CD4-positive, CD25-positive, alpha-beta regulatory T cell (primary cell): Measurements from ENCODE around the gene MPG. TPM values are rescaled to one million over a fixed set of nuclear protein-coding genes. Genes with fewer than 3 reads are reported as not detected.
"Not testable (repeated sequence)": the region's sequence is repeated elsewhere in the genome, so short reads cannot be mapped to it uniquely, and the experiment has no call there.

ENCODE experiments used
- ATAC-seq, 2 donors: fragments of 150-1000 bp; cut with Tn5 transposase; one replicate each; pipeline ENCODE4 v1.10.0; 2021; ENCODE audit warnings: low read depth in 2 of 2, moderate number of reproducible peaks in 2 of 2, moderate library complexity in 1 of 2
- DNase-seq, 3 donors: peaks; one replicate each; pipeline versions ENCODE4 v3.0.0 to v3.0.0-alpha.2; 2012 to 2022; ENCODE audit warnings: mixed read lengths in 1 of 3
- H3K27ac ChIP-seq: one replicate; pipeline ENCODE4 v1.7.0; 2013; ENCODE audit warnings: mild to moderate bottlenecking, low read length; ENCODE audit not compliant: insufficient read depth, poor library complexity, severe bottlenecking
- H3K27me3 ChIP-seq: one replicate; pipeline ENCODE4 v1.7.0; 2013; ENCODE audit warnings: low read length; ENCODE audit not compliant: control insufficient read depth, insufficient read depth
- H3K36me3 ChIP-seq: one replicate; pipeline ENCODE4 v1.7.0; 2013; ENCODE audit warnings: mild to moderate bottlenecking, low read length, moderate library complexity; ENCODE audit not compliant: control insufficient read depth, insufficient read depth
- H3K4me1 ChIP-seq: 2 replicates; pipeline ENCODE4 v1.7.0; 2013; ENCODE audit warnings: mild to moderate bottlenecking, low read length; ENCODE audit not compliant: insufficient read depth, control insufficient read depth, poor library complexity, severe bottlenecking
- H3K4me3 ChIP-seq: one replicate; pipeline ENCODE4 v1.7.0; 2013; ENCODE audit warnings: low read depth, mild to moderate bottlenecking, low read length, moderate library complexity
- H3K9me3 ChIP-seq, 2 experiments: 1 replicate in 1 of 2; 2 replicates in 1 of 2; pipeline ENCODE4 v1.7.0; 2013; ENCODE audit warnings: low read length in 2 of 2, mild to moderate bottlenecking in 1 of 2, moderate library complexity in 1 of 2; ENCODE audit not compliant: control insufficient read depth in 2 of 2
- H3K27ac Mint-ChIP-seq, 3 donors: one replicate each; pipeline ENCODE4 v1.8.0; 2020 to 2022; ENCODE audit warnings: mild to moderate bottlenecking in 3 of 3, mixed read lengths in 3 of 3, moderate library complexity in 2 of 3
- H3K27me3 Mint-ChIP-seq: one replicate; pipeline ENCODE4 v1.8.0; 2022; ENCODE audit warnings: mild to moderate bottlenecking, mixed read lengths
- H3K36me3 Mint-ChIP-seq: one replicate; pipeline ENCODE4 v1.8.0; 2020; ENCODE audit warnings: mixed read lengths
- H3K4me1 Mint-ChIP-seq, 4 donors: one replicate each; pipeline ENCODE4 v1.8.0; 2020 to 2022; ENCODE audit warnings: mixed read lengths in 4 of 4, mild to moderate bottlenecking in 1 of 4
- H3K4me3 Mint-ChIP-seq, 4 donors: one replicate each; pipeline ENCODE4 v1.8.0; 2020 to 2022; ENCODE audit warnings: mild to moderate bottlenecking in 4 of 4, mixed read lengths in 4 of 4, moderate library complexity in 3 of 4
- H3K9me3 Mint-ChIP-seq, 7 donors: one replicate each; pipeline ENCODE4 v1.8.0; 2020 to 2022; ENCODE audit warnings: mixed read lengths in 7 of 7, mild to moderate bottlenecking in 3 of 7, moderate library complexity in 2 of 7
- polyA plus RNA-seq, 4 donors: library from polyadenylated mRNA; unstranded; fragments of 300-500 nt; fragmentation: Illumina TruSeq; gene quantifications; one replicate each; pipeline ENCODE4 v1.2.3, GENCODE V29; 2021
- total RNA-seq: library from RNA; stranded (reverse); gene quantifications from one replicate; pipeline ENCODE4 v1.2.3, GENCODE V29; 2022

MPG gene, protein sequence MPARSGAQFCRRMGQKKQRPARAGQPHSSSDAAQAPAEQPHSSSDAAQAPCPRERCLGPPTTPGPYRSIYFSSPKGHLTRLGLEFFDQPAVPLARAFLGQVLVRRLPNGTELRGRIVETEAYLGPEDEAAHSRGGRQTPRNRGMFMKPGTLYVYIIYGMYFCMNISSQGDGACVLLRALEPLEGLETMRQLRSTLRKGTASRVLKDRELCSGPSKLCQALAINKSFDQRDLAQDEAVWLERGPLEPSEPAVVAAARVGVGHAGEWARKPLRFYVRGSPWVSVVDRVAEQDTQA
- total RNA-seq (29.2 TPM), polyA plus RNA-seq (10 to 100 TPM; 62.2 to 82.7 (median 81.8) TPM)

DNA sequence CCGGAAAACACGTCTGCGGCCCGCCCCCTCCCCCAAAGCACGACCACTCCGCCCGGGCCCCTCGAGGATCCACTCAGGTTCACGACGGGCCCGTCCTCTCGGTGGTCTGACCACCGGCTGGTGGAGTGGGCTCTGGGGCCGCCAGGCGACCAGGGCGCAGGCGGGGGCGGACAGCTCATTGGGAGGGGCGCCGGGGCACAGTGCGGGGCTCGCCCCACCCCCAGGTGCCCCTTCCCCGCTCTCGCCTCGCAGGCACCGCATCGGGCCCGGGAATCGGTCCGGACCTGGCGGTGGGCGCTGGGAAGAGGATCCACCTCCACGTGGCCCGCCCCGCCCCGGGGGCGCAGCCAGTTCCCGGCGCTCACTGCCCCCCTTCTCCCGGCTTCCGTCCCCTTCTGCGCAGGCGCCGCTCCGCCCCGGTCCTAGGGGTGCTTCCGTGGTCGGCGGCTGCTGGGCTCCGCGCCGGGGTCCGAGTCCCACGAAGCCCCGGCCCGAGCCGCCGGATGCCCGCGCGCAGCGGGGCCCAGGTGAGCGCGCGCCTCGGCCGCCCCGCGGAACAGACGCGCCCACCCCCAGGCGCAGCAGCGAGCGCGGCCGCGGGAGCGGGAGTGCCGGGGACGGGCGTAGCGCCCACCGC is at the start of gene MPG:
Gene MPG (plus strand): TSS at position 419 of the 637 bp plus-strand sequence. CDS start 85 bp downstream, at position 504.
- H3K9me3 ChIP-seq: no peaks in the 10 kb centered on the region
- H3K36me3 Mint-ChIP-seq: no peaks in the 10 kb centered on the region
- peak within 1 kb of the TSS; percentile 89 to 92 (median 90) for H3K4me3 Mint-ChIP-seq
- H3K4me3 ChIP-seq: peak within 1 kb of the TSS; percentile 55
- peak within 1 kb of the TSS; percentile 32 to 85 (median 84) for H3K27ac Mint-ChIP-seq
- no peaks in the 10 kb centered on the region for H3K9me3 Mint-ChIP-seq
- H3K4me1 Mint-ChIP-seq: peaks cover 0 to 43% (median 8%) of the 10 kb centered on the region in 4 donors
- H3K27me3 ChIP-seq: peaks cover 6% of the 10 kb centered on the region
- no peaks in the 10 kb centered on the region for H3K36me3 ChIP-seq
- H3K27me3 Mint-ChIP-seq: peaks cover 14% of the 10 kb centered on the region
- peak within 1 kb of the TSS; percentile 60 for H3K27ac ChIP-seq
- peak; percentile 71 to 77 for ATAC-seq
- DNase-seq: peak; percentile 77 to 82 (median 80)
- peaks cover 30% of the 10 kb centered on the region for H3K4me1 ChIP-seq

DNA sequence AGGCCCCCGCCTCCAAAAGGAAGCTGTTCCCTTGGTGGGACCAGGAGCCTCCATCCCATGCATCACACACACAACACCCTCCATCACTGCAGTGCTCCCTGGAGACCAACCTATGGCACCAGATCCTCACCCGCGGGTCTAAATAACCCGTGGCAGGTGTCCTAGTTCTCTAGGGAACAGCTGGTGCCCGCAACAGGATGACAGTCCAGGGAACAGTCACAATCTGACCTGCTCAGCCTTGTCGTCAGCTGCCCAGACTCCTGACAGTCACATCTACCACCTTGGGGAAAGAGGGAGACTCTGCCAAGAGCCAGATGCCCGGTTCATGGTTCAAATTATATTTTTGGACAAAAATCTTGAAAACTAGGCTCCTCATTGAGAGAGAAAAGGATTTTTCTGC is 47.4 kb upstream of the MPG start:
- H3K27ac ChIP-seq, H3K27ac Mint-ChIP-seq, H3K36me3 Mint-ChIP-seq, H3K36me3 ChIP-seq, H3K27me3 ChIP-seq, ATAC-seq, H3K4me3 ChIP-seq, H3K9me3 Mint-ChIP-seq, H3K4me1 Mint-ChIP-seq, H3K4me1 ChIP-seq, DNase-seq, H3K9me3 ChIP-seq, H3K4me3 Mint-ChIP-seq, H3K27me3 Mint-ChIP-seq: not testable (repeated sequence)

- peaks cover 0 to 22% (median 12%) of the 10 kb centered on the region in 4 donors for H3K4me1 Mint-ChIP-seq
- H3K27me3 ChIP-seq, DNase-seq, H3K27ac ChIP-seq, H3K27me3 Mint-ChIP-seq, H3K9me3 Mint-ChIP-seq, H3K36me3 ChIP-seq, H3K4me1 ChIP-seq, H3K27ac Mint-ChIP-seq, ATAC-seq, H3K4me3 ChIP-seq, H3K36me3 Mint-ChIP-seq, H3K4me3 Mint-ChIP-seq, H3K9me3 ChIP-seq: not testable (repeated sequence)
Observed at GRCh38 chr16:33154-33876, 44.7 kb upstream of the MPG start.

DNA sequence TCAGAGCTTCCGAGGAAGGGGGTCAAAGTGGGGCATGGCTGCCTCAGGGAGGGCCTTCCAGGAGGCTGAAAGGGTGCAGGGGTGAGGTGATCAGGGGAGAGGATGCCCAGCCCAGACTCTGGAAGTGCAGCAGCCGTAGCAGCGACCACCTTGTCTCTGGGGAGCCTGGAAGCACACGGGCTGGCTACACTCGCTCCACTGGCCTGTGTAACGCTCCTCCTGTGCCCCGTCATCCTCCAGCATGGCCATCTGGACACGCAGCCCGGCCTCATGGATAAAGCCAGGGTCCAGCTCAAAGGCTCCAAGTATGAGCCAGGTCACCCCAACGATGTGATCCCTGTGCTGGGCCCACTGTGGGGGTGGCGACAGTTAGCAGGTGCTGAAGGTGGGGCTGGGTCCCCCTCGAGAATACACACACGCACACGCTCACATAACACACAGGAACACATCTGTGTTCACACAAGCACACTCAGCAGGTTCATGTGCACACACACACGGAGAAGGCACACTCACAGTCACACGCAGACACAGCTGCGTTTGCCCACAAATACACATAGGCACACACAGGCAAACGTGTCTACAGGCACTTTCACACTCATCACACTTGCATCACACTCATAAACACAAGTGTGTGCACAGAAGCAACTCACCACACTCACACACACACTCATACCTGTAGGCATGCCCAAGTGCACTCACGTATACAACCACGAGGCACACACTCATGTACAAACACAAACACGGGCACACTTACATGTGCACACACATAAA is 44.0 kb upstream of the MPG start:
- Mint-ChIP-seq H3K27ac (peak overlapping the region; percentile 9 to 66 (median 11)), H3K27me3 (no peaks in the 10 kb centered on the region), H3K4me3 (no peak overlapping the region), H3K4me1 (peaks cover 0 to 29% (median 18%) of the 10 kb centered on the region in 4 donors), H3K36me3 (peaks cover 4% of the 10 kb centered on the region), H3K9me3 (no peaks in the 10 kb centered on the region)
- ATAC-seq (no peak), DNase-seq (no peak)
- H3K27ac ChIP-seq: no peak overlapping the region
- H3K4me3 ChIP-seq: no peak overlapping the region
- no peaks in the 10 kb centered on the region for H3K9me3 ChIP-seq
- no peaks in the 10 kb centered on the region for H3K36me3 ChIP-seq
- H3K4me1 ChIP-seq: peaks cover 12% of the 10 kb centered on the region
- no peaks in the 10 kb centered on the region for H3K27me3 ChIP-seq

- Histone ChIP-seq H3K4me3 (no peak overlapping the region), H3K27ac (no peak overlapping the region), H3K9me3 (no peaks in the 10 kb centered on the region), H3K4me1 (peaks cover 17% of the 10 kb centered on the region), H3K27me3 (no peaks in the 10 kb centered on the region), H3K36me3 (no peaks in the 10 kb centered on the region)
- no peaks in the 10 kb centered on the region for H3K27me3 Mint-ChIP-seq
- DNase-seq (no peak), ATAC-seq (no peak)
- peak overlapping the region; percentile 9 to 66 (median 11) for H3K27ac Mint-ChIP-seq
- H3K9me3 Mint-ChIP-seq: no peaks in the 10 kb centered on the region
- no peak overlapping the region for H3K4me3 Mint-ChIP-seq
- peaks cover 0 to 35% (median 22%) of the 10 kb centered on the region in 4 donors for H3K4me1 Mint-ChIP-seq
- H3K36me3 Mint-ChIP-seq: peaks cover 4% of the 10 kb centered on the region
Observed at GRCh38 chr16:34648-34987, 43.4 kb upstream of the MPG start.

GRCh38 chr16:35011-35677 is 42.9 kb upstream of the MPG start:
- Histone ChIP-seq H3K27me3 (no peaks in the 10 kb centered on the region), H3K27ac (no peak overlapping the region), H3K4me3 (no peak overlapping the region), H3K4me1 (peaks cover 19% of the 10 kb centered on the region), H3K36me3 (no peaks in the 10 kb centered on the region), H3K9me3 (no peaks in the 10 kb centered on the region)
- H3K27me3 Mint-ChIP-seq: no peaks in the 10 kb centered on the region
- ATAC-seq (no peak), DNase-seq (no peak)
- peaks cover 4% of the 10 kb centered on the region for H3K36me3 Mint-ChIP-seq
- H3K27ac Mint-ChIP-seq: peak overlapping the region in 2 of 3 donors; percentile 11 to 20
- peaks cover 0 to 39% (median 22%) of the 10 kb centered on the region in 4 donors for H3K4me1 Mint-ChIP-seq
- no peak overlapping the region for H3K4me3 Mint-ChIP-seq
- no peaks in the 10 kb centered on the region for H3K9me3 Mint-ChIP-seq

- no peaks in the 10 kb centered on the region for H3K9me3 Mint-ChIP-seq
- H3K27me3 Mint-ChIP-seq: no peaks in the 10 kb centered on the region
- ATAC-seq (no peak), DNase-seq (no peak)
- H3K36me3 Mint-ChIP-seq: peaks cover 4% of the 10 kb centered on the region
- Histone ChIP-seq H3K9me3 (no peaks in the 10 kb centered on the region), H3K4me3 (no peak overlapping the region), H3K36me3 (no peaks in the 10 kb centered on the region), H3K27me3 (no peaks in the 10 kb centered on the region), H3K4me1 (peaks cover 19% of the 10 kb centered on the region), H3K27ac (no peak overlapping the region)
- H3K27ac Mint-ChIP-seq: peak overlapping the region in 2 of 3 donors; percentile 62 to 67
- no peak overlapping the region for H3K4me3 Mint-ChIP-seq
- peaks cover 0 to 40% (median 22%) of the 10 kb centered on the region in 4 donors for H3K4me1 Mint-ChIP-seq
Observed at GRCh38 chr16:35678-36305, 42.2 kb upstream of the MPG start.
